Activated CD4-positive, alpha-beta T cell treated with anti-CD3 and anti-CD28 coated beads, Interleukin-2, amount 10 ng/mL, durations not matched to agents 24 days and 14 days (primary cell): ENCODE measurements around the gene LYZL1. TPM values are rescaled to one million over a fixed set of nuclear protein-coding genes. Genes with fewer than 3 reads are reported as not detected.
"Not testable (repeated sequence)": the region's sequence is repeated elsewhere in the genome, so short reads cannot be mapped to it uniquely, and the experiment has no call there.

Source experiments
- DNase-seq: peaks from one replicate; pipeline ENCODE4 v3.0.0; 2022
- H3K27ac Mint-ChIP-seq: one replicate; pipeline ENCODE4 v1.8.0; 2022; ENCODE audit warnings: mild to moderate bottlenecking, mixed read lengths
- H3K27me3 Mint-ChIP-seq: one replicate; pipeline ENCODE4 v1.8.0; 2022; ENCODE audit warnings: mixed read lengths
- H3K36me3 Mint-ChIP-seq: one replicate; pipeline ENCODE4 v1.8.0; 2022; ENCODE audit warnings: low read depth, mild to moderate bottlenecking, mixed read lengths
- H3K4me1 Mint-ChIP-seq: one replicate; pipeline ENCODE4 v1.8.0; 2021; ENCODE audit warnings: mixed read lengths
- H3K4me3 Mint-ChIP-seq: one replicate; pipeline ENCODE4 v1.8.0; 2022; ENCODE audit warnings: mild to moderate bottlenecking, moderate library complexity, mixed read lengths
- H3K9me3 Mint-ChIP-seq: one replicate; pipeline ENCODE4 v1.8.0; 2021; ENCODE audit warnings: mixed read lengths
- intact Hi-C: fragments of 100-400 bp; cut with micrococcal nuclease; formaldehyde crosslinking; loops from one replicate; pipeline ENCODE4 v1.15.1; 2023
- total RNA-seq: library from RNA; stranded (reverse); gene quantifications from 2 replicates; pipeline ENCODE4 v1.2.3, GENCODE V29; 2022

LYZL1 gene
- not detected in 2 replicates for total RNA-seq

GRCh38 chr10:29288906-29289305 is at the start of gene LYZL1:
LYZL1 (plus strand) TSS chr10:29289070; CDS start chr10:29291868, 2,798 bp downstream.
- H3K4me3 Mint-ChIP-seq, H3K36me3 Mint-ChIP-seq, DNase-seq, H3K4me1 Mint-ChIP-seq, intact Hi-C loops, H3K9me3 Mint-ChIP-seq, H3K27ac Mint-ChIP-seq, H3K27me3 Mint-ChIP-seq: not testable (repeated sequence)

GRCh38 chr10:29239569-29240472 is 49.0 kb upstream of the LYZL1 start:
- no peak for DNase-seq
- intact Hi-C loops: no loop called here
- no peaks in the 10 kb centered on the region for H3K36me3 Mint-ChIP-seq
- no peak overlapping the region for H3K27ac Mint-ChIP-seq
- H3K4me3 Mint-ChIP-seq: no peak overlapping the region
- no peaks in the 10 kb centered on the region for H3K4me1 Mint-ChIP-seq
- no peaks in the 10 kb centered on the region for H3K27me3 Mint-ChIP-seq
- H3K9me3 Mint-ChIP-seq: no peaks in the 10 kb centered on the region

GRCh38 chr10:29240986-29241660 is 47.7 kb upstream of the LYZL1 start:
- no peak for DNase-seq
- H3K27ac Mint-ChIP-seq: no peak overlapping the region
- no peaks in the 10 kb centered on the region for H3K27me3 Mint-ChIP-seq
- H3K4me3 Mint-ChIP-seq: no peak overlapping the region
- intact Hi-C loops: no loop called here
- no peaks in the 10 kb centered on the region for H3K36me3 Mint-ChIP-seq
- no peaks in the 10 kb centered on the region for H3K4me1 Mint-ChIP-seq
- H3K9me3 Mint-ChIP-seq: no peaks in the 10 kb centered on the region

GRCh38 chr10:29241925-29242324 is 46.9 kb upstream of the LYZL1 start:
- H3K27ac Mint-ChIP-seq: no peak overlapping the region

GRCh38 chr10:29243066-29243465 is 45.8 kb upstream of the LYZL1 start:
- H3K27me3 Mint-ChIP-seq: no peaks in the 10 kb centered on the region
- H3K9me3 Mint-ChIP-seq: no peaks in the 10 kb centered on the region
- intact Hi-C loops: no loop called here
- no peak overlapping the region for H3K4me3 Mint-ChIP-seq
- DNase-seq: no peak
- H3K4me1 Mint-ChIP-seq: no peaks in the 10 kb centered on the region
- no peak overlapping the region for H3K27ac Mint-ChIP-seq
- H3K36me3 Mint-ChIP-seq: no peaks in the 10 kb centered on the region

More at GRCh38 chr10:29241925-29242324, 46.9 kb upstream of the LYZL1 start:
- intact Hi-C loops: no loop called here
- DNase-seq: no peak
- H3K36me3 Mint-ChIP-seq: no peaks in the 10 kb centered on the region
- no peaks in the 10 kb centered on the region for H3K9me3 Mint-ChIP-seq
- H3K4me1 Mint-ChIP-seq: no peaks in the 10 kb centered on the region
- no peak overlapping the region for H3K4me3 Mint-ChIP-seq
- no peaks in the 10 kb centered on the region for H3K27me3 Mint-ChIP-seq

- DNase-seq: no peak
- Mint-ChIP-seq H3K4me3 (no peak overlapping the region), H3K9me3 (no peaks in the 10 kb centered on the region), H3K36me3 (no peaks in the 10 kb centered on the region), H3K4me1 (no peaks in the 10 kb centered on the region), H3K27me3 (no peaks in the 10 kb centered on the region), H3K27ac (no peak overlapping the region)
- intact Hi-C loops: no loop called here
Observed at GRCh38 chr10:29243750-29244149, 45.1 kb upstream of the LYZL1 start.

GRCh38 chr10:29244978-29245377 is 43.9 kb upstream of the LYZL1 start:
- Mint-ChIP-seq H3K4me1 (no peaks in the 10 kb centered on the region), H3K9me3 (no peaks in the 10 kb centered on the region), H3K27ac (no peak overlapping the region), H3K4me3 (no peak overlapping the region), H3K36me3 (no peaks in the 10 kb centered on the region), H3K27me3 (no peaks in the 10 kb centered on the region)
- no peak for DNase-seq
- intact Hi-C loops: no loop called here

GRCh38 chr10:29245476-29245875 is 43.4 kb upstream of the LYZL1 start:
- Mint-ChIP-seq H3K9me3 (no peaks in the 10 kb centered on the region), H3K27me3 (no peaks in the 10 kb centered on the region), H3K36me3 (no peaks in the 10 kb centered on the region), H3K4me1 (no peaks in the 10 kb centered on the region), H3K4me3 (no peak overlapping the region), H3K27ac (no peak overlapping the region)
- DNase-seq: no peak
- intact Hi-C loops: no loop called here

- H3K4me3 Mint-ChIP-seq: no peak overlapping the region
- intact Hi-C loops: no loop called here
Observed at GRCh38 chr10:29246449-29246848, 42.4 kb upstream of the LYZL1 start.

GRCh38 chr10:29248158-29248557 is 40.7 kb upstream of the LYZL1 start:
- no peaks in the 10 kb centered on the region for H3K9me3 Mint-ChIP-seq
- no peaks in the 10 kb centered on the region for H3K4me1 Mint-ChIP-seq
- no peaks in the 10 kb centered on the region for H3K27me3 Mint-ChIP-seq
- H3K36me3 Mint-ChIP-seq: no peaks in the 10 kb centered on the region
- no peak overlapping the region for H3K27ac Mint-ChIP-seq
- intact Hi-C loops: no loop called here
- DNase-seq: no peak
- H3K4me3 Mint-ChIP-seq: no peak overlapping the region

More at GRCh38 chr10:29246449-29246848, 42.4 kb upstream of the LYZL1 start:
- Mint-ChIP-seq H3K27me3 (no peaks in the 10 kb centered on the region), H3K9me3 (no peaks in the 10 kb centered on the region), H3K27ac (no peak overlapping the region), H3K36me3 (no peaks in the 10 kb centered on the region), H3K4me1 (no peaks in the 10 kb centered on the region)
- DNase-seq: no peak

- intact Hi-C loops: no loop called here
- H3K4me1 Mint-ChIP-seq: no peaks in the 10 kb centered on the region
- no peak overlapping the region for H3K27ac Mint-ChIP-seq
- no peaks in the 10 kb centered on the region for H3K9me3 Mint-ChIP-seq
- no peak for DNase-seq
- no peak overlapping the region for H3K4me3 Mint-ChIP-seq
- H3K27me3 Mint-ChIP-seq: peaks cover 2% of the 10 kb centered on the region
- no peaks in the 10 kb centered on the region for H3K36me3 Mint-ChIP-seq
Observed at GRCh38 chr10:29249018-29249417, 39.9 kb upstream of the LYZL1 start.

- DNase-seq: no peak
- H3K36me3 Mint-ChIP-seq: no peaks in the 10 kb centered on the region
- no peaks in the 10 kb centered on the region for H3K4me1 Mint-ChIP-seq
- H3K27me3 Mint-ChIP-seq: peaks cover 2% of the 10 kb centered on the region
- no peak overlapping the region for H3K4me3 Mint-ChIP-seq
- H3K27ac Mint-ChIP-seq: no peak overlapping the region
- no peaks in the 10 kb centered on the region for H3K9me3 Mint-ChIP-seq
- intact Hi-C loops: no loop called here
Observed at GRCh38 chr10:29250066-29250465, 38.8 kb upstream of the LYZL1 start.

GRCh38 chr10:29252811-29253689 is 35.8 kb upstream of the LYZL1 start:
- no peaks in the 10 kb centered on the region for H3K36me3 Mint-ChIP-seq
- intact Hi-C loops: no loop called here

GRCh38 chr10:29253690-29254029 is 35.2 kb upstream of the LYZL1 start:
- Mint-ChIP-seq H3K36me3 (no peaks in the 10 kb centered on the region), H3K4me3 (no peak overlapping the region), H3K9me3 (no peaks in the 10 kb centered on the region), H3K4me1 (no peaks in the 10 kb centered on the region), H3K27ac (no peak overlapping the region), H3K27me3 (peaks cover 3% of the 10 kb centered on the region)
- intact Hi-C loops: no loop called here
- no peak for DNase-seq

More at GRCh38 chr10:29252811-29253689, 35.8 kb upstream of the LYZL1 start:
- Mint-ChIP-seq H3K27me3 (peaks cover 3% of the 10 kb centered on the region), H3K4me1 (no peaks in the 10 kb centered on the region), H3K27ac (no peak overlapping the region), H3K4me3 (no peak overlapping the region), H3K9me3 (no peaks in the 10 kb centered on the region)
- no peak for DNase-seq
